NOMO-1 (cell line): ENCODE results near the gene NFATC1.

Experiments
- DNase-seq, 2 experiments: peaks; one replicate each; lab custom pipeline; 2025; ENCODE audit not compliant: unreplicated experiment in 2 of 2; lab: John Stamatoyannopoulos, UW

The NFATC1 gene

DNA sequence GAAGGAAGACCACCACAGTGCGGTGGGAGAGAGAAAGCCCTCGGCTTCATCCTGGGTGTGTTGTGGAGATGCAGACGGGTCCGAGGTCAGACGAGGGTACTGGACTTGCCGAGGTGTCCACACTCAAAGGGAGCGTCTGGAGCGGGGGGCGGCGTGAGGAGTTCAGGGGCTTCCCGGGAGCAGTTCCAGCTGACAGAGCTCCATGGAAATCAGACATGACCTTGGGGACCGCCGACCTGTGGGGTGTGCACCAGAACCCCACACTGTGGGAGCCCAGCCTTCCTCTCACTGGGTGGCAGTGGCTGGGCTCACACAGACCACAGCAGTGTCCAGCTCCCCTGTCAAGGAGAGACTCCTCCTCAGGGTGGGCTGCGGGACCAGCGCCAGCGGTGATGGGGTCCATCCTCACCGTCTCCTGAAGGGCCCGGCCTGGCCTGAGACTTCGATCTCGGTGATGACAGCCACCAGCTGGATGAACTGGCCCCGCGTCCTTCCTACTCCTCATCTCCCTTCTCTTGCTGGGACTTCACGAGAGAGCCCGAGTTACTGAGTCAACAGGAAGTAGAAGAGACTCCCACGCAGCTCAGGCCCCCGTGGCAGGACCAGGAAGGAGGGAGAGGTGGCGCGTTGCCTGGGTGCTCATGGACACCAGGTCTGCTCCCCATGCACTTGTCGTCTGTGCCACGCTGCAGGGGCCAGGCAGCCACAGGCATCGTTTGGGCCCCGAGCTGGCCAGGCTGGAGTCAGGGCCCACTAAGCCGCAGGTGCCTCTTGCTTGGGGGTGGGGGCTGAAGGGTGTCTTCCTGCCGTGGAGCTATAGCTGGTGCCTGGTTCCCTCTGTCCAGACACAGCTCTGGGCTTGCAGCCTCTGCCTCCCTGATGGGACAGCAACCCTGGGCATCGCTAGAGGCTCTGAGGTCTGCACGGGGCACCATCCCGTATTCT is 182.0 kb downstream of the NFATC1 start:
- DNase-seq, result no peak

DNA sequence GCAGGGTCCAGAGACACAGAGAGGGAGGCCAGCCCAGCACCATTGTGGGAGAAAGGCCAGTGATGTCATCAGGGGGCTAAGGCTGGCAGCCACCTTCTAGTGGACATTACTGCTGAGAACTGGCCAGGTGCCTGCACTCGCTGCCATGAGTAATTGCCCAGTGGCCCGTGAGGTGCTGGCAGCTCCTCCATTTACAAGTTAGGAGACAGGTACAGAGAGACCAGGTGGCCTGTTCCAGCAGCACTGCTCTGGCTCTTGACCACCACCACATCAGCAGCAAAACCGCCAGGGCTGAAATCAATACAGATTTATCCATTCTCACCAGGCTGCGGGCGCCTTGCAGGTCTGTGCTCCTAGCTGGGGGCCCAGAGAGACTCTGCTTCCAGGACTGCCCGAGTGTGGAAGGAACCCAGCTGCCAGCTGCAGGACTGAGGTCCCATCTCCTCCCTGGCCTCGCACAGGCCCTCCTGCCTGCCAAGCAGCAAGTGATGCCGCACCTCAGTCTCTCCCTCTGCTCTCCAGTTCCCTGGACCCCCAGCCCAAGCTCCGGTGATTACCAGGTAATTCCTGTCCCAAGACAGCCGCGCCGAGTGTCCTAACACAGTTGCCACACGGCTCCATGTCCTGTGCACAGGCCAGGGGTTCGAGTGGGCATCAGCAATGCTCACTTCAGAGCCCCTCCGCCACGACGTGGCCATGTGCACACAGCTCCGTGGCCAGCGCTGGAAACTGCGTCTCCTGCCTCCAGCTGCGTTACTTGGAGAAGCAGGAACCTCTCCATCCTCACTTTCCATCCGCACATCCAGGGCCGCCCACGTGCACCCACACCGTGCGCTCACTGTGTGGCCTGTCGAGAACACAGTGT is 182.9 kb downstream of the NFATC1 start:
- DNase-seq, result no peak
